ENCODE data around the gene KRT80.

DNA sequence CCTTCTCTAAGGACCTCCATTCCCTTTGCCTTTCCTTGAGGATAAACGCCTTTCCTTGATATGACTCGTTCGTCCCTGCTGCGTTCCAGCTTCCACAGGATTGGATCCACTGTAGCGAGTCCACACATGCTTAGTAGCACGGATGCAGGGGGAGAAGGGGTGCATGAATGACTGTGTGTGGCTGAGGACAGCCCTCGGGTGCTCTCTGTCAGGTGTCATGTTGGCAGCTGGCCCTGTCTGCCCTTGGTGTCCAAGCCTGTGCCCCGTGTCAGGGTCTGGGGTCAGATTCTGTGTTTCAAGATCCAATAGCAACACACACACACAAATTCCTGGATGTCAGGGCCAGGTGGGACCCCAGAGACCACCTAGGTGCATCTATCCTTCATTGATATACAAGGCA lies 17.5 kb upstream of the KRT80 start:
- TF ChIP-seq, protein P1, sequence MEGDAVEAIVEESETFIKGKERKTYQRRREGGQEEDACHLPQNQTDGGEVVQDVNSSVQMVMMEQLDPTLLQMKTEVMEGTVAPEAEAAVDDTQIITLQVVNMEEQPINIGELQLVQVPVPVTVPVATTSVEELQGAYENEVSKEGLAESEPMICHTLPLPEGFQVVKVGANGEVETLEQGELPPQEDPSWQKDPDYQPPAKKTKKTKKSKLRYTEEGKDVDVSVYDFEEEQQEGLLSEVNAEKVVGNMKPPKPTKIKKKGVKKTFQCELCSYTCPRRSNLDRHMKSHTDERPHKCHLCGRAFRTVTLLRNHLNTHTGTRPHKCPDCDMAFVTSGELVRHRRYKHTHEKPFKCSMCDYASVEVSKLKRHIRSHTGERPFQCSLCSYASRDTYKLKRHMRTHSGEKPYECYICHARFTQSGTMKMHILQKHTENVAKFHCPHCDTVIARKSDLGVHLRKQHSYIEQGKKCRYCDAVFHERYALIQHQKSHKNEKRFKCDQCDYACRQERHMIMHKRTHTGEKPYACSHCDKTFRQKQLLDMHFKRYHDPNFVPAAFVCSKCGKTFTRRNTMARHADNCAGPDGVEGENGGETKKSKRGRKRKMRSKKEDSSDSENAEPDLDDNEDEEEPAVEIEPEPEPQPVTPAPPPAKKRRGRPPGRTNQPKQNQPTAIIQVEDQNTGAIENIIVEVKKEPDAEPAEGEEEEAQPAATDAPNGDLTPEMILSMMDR (IDR thresholded peaks at IDR 0.05) = no peak
- no peak for TF ChIP-seq POLR2A (IDR thresholded peaks at IDR 0.05)
